ENCODE results near the gene CEBPG. TPM values are rescaled to one million over a fixed set of nuclear protein-coding genes. Genes with fewer than 3 reads are reported as not detected.

The CEBPG gene
- total RNA-seq, 6 donors from 2014 or later: 11.5 to 44.7 (median 22.7) TPM

GRCh38 chr19:33402421-33403220, 29.1 kb downstream of the CEBPG start:
- WGBS, 2 donors: 88 to 90% methylated on average over 13 to 18 of the region's 18 CpGs
- peak in 1 of 2 donors; percentile 69 for DNase-seq

GRCh38 chr19:33403221-33403972, 29.9 kb downstream of the CEBPG start:
- ATAC-seq (ENCODE audit: low FRiP score in 2 of 2) (peak in 1 of 2 donors; percentile 5), DNase-seq (peak; percentile 77 to 81)
- Histone ChIP-seq H3K27me3 (no peaks in the 10 kb centered on the region), H3K27ac (peak overlapping the region in 3 of 4 donors; percentile 18 to 70 (median 69)), H3K36me3 (peaks cover 0 to 5% (median 1%) of the 10 kb centered on the region in 4 donors), H3K4me1 (peaks cover 0 to 18% (median 15%) of the 10 kb centered on the region in 4 donors), H3K4me3 (no peak overlapping the region), H3K9me3 (no peaks in the 10 kb centered on the region)
- WGBS, 2 donors: 40 to 59% methylated on average over 3 to 16 of the region's 18 CpGs
- TF ChIP-seq POLR2A (IDR thresholded peaks at IDR 0.05) (peak in 1 of 4 donors; percentile 13), POLR2AphosphoS5 (IDR thresholded peaks at IDR 0.05) (no peak), EP300 (IDR thresholded peaks at IDR 0.05) (no peak)

More at GRCh38 chr19:33402421-33403220, 29.1 kb downstream of the CEBPG start:
- Histone ChIP-seq H3K36me3 (peaks cover 0 to 5% (median 2%) of the 10 kb centered on the region in 4 donors), H3K4me1 (peaks cover 0 to 18% (median 15%) of the 10 kb centered on the region in 4 donors), H3K27ac (peak overlapping the region in 3 of 4 donors; percentile 18 to 70 (median 69)), H3K4me3 (no peak overlapping the region), H3K9me3 (no peaks in the 10 kb centered on the region), H3K27me3 (no peaks in the 10 kb centered on the region)
- ATAC-seq (ENCODE audit: low FRiP score in 2 of 2): no peak
- TF ChIP-seq POLR2A (IDR thresholded peaks at IDR 0.05): no peak
- peak in 1 of 6 experiments; percentile 21 for TF ChIP-seq CTCF (IDR thresholded peaks at IDR 0.05)
- TF ChIP-seq EP300 (IDR thresholded peaks at IDR 0.05): no peak
- TF ChIP-seq POLR2AphosphoS5 (IDR thresholded peaks at IDR 0.05): no peak

GRCh38 chr19:33403973-33404304, 30.4 kb downstream of the CEBPG start:
- ATAC-seq (ENCODE audit: low FRiP score in 2 of 2) (no peak), DNase-seq (no peak)
- peaks cover 0 to 18% (median 15%) of the 10 kb centered on the region in 4 donors for H3K4me1 ChIP-seq
- H3K27ac ChIP-seq: peak overlapping the region in 3 of 4 donors; percentile 18 to 70 (median 69)
- 75% methylated on average over 6 of the region's 6 CpGs; no CpG with 5 or more reads in 1 of the 2 donors for WGBS, 2 donors
- H3K9me3 ChIP-seq: no peaks in the 10 kb centered on the region
- no peaks in the 10 kb centered on the region for H3K27me3 ChIP-seq
- H3K4me3 ChIP-seq: no peak overlapping the region
- TF ChIP-seq CTCF (IDR thresholded peaks at IDR 0.05): no peak
- TF ChIP-seq POLR2A (IDR thresholded peaks at IDR 0.05): no peak
- TF ChIP-seq EP300 (IDR thresholded peaks at IDR 0.05): no peak
- no peak for TF ChIP-seq POLR2AphosphoS5 (IDR thresholded peaks at IDR 0.05)
- peaks cover 0 to 5% (median 0%) of the 10 kb centered on the region in 4 donors for H3K36me3 ChIP-seq

GRCh38 chr19:33404506-33405253, 31.2 kb downstream of the CEBPG start:
- H3K27ac ChIP-seq: no peak overlapping the region
- ATAC-seq (ENCODE audit: low FRiP score in 2 of 2) (no peak), DNase-seq (peak in 1 of 2 donors; percentile 55)
- H3K9me3 ChIP-seq: no peaks in the 10 kb centered on the region
- WGBS, 2 donors: 73 to 74% methylated on average over 13 to 18 of the region's 18 CpGs
- H3K4me1 ChIP-seq: peaks cover 0 to 16% (median 13%) of the 10 kb centered on the region in 4 donors
- no peak overlapping the region for H3K4me3 ChIP-seq
- peaks cover 0 to under 1% (median 0%) of the 10 kb centered on the region in 4 donors for H3K36me3 ChIP-seq
- H3K27me3 ChIP-seq: no peaks in the 10 kb centered on the region
- TF ChIP-seq CTCF (IDR thresholded peaks at IDR 0.05) (no peak), POLR2A (IDR thresholded peaks at IDR 0.05) (no peak), POLR2AphosphoS5 (IDR thresholded peaks at IDR 0.05) (no peak), EP300 (IDR thresholded peaks at IDR 0.05) (no peak)
